GM19463 (cell line): ENCODE data around the gene RRP7A.
"Not testable (repeated sequence)": the region's sequence is repeated elsewhere in the genome, so short reads cannot be mapped to it uniquely, and the experiment has no call there.

Experiments used
- ATAC-seq: cut with Tn5 transposase; IDR thresholded peaks from one replicate; pipeline ENCODE4 v1.9.1; 2021; ENCODE audit warnings: mild to moderate bottlenecking, moderate library complexity; ENCODE audit not compliant: unreplicated experiment

The RRP7A gene

GRCh38 chr22:42500161-42500835 is 19.3 kb downstream of the RRP7A start:
- peak; percentile 80 for ATAC-seq

GRCh38 chr22:42499773-42500160 is 19.8 kb downstream of the RRP7A start:
- not testable (repeated sequence) for ATAC-seq

- ATAC-seq = peak; percentile 46
Observed at GRCh38 chr22:42495533-42496141, 24.0 kb downstream of the RRP7A start.

- no peak for ATAC-seq
Observed at GRCh38 chr22:42493393-42493792, 26.2 kb downstream of the RRP7A start.

GRCh38 chr22:42492323-42492690 is 27.3 kb downstream of the RRP7A start:
- no peak for ATAC-seq

- no peak for ATAC-seq
Observed at GRCh38 chr22:42490243-42490832, 29.3 kb downstream of the RRP7A start.

GRCh38 chr22:42489000-42489399 is 30.6 kb downstream of the RRP7A start:
- no peak for ATAC-seq

GRCh38 chr22:42484506-42484905 is 35.1 kb downstream of the RRP7A start:
- ATAC-seq = no peak

GRCh38 chr22:42483610-42484223 is 35.9 kb downstream of the RRP7A start:
- ATAC-seq = not testable (repeated sequence)

GRCh38 chr22:42475122-42475521 is 44.5 kb downstream of the RRP7A start:
- ATAC-seq = no peak

GRCh38 chr22:42473484-42474193 is 46.0 kb downstream of the RRP7A start:
- ATAC-seq = no peak

- ATAC-seq = no peak
Observed at GRCh38 chr22:42472671-42473070, 46.9 kb downstream of the RRP7A start.

- no peak for ATAC-seq
Observed at GRCh38 chr22:42471441-42471840, 48.2 kb downstream of the RRP7A start.

- no peak for ATAC-seq
Observed at GRCh38 chr22:42470366-42471082, 49.1 kb downstream of the RRP7A start.

GRCh38 chr22:42468841-42469240 is 50.8 kb downstream of the RRP7A start:
- no peak for ATAC-seq

- no peak for ATAC-seq
Observed at GRCh38 chr22:42462016-42462415, 57.6 kb downstream of the RRP7A start.

GRCh38 chr22:42461511-42461910 is 58.1 kb downstream of the RRP7A start:
- no peak for ATAC-seq
